NCI-H774 (cell line): ENCODE data around the gene APP.
"Not testable (repeated sequence)": the region's sequence is repeated elsewhere in the genome, so short reads cannot be mapped to it uniquely, and the experiment has no call there.

Experiments
- DNase-seq: peaks from one replicate; lab custom pipeline; 2025; lab: John Stamatoyannopoulos, UW

APP gene

DNA sequence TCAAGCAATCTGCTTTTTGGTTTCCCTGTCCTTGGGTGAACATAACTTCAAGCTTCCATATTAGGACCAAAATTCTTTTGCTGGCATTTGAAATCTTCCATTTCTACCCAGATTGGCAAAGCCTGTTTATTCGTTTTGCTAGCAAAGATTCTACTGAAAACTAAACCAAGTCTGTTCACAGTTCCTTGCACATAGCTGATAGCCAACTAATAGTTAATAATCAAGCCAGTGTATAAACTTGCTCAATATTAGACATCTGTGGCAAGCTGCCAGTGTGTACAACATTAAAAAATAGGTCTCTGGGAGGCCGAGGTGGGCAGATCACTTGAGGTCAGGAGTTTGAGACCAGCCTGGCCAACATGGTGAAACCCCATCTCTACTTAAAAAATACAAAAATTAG lies 6.3 kb downstream of the APP start:
- no peak for DNase-seq

DNA sequence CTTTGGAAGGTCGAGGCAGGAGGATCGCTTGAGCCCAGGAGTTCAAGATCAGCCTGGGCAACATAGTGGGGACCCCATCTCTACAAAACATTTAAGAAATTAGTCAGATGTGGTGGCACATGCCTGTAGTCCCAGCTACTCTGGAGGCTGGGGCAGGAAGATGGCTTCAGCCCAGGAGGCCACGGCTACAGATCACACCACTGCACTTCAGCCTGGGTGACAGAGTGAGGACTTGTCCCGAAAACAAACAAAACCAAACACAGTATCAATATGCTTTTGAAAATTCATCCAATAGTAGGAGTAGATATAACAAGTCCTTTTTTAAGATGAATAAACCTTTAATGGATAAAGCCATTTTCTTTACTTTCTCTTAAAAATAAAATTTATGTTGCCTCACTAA lies 8.5 kb downstream of the APP start:
- no peak for DNase-seq

DNA sequence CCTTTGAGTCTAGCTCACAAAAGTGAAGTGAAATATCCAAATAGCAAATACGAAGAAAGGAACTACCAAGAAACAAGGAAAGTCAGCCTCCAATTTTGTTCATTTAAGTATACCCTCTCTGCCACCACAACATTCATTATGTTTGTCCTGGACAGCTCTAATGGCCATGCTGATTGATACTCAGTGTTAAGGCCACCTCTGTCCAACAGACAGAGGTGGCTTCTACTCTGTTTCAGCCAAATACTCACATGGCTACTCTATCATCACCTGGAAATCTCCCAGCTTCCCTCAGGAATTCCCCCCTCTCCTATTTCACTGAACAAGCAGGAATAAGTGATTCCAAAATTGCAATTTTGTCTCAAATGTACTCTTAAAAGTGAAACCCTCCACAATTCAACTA lies 10.7 kb downstream of the APP start:
- DNase-seq = no peak

DNA sequence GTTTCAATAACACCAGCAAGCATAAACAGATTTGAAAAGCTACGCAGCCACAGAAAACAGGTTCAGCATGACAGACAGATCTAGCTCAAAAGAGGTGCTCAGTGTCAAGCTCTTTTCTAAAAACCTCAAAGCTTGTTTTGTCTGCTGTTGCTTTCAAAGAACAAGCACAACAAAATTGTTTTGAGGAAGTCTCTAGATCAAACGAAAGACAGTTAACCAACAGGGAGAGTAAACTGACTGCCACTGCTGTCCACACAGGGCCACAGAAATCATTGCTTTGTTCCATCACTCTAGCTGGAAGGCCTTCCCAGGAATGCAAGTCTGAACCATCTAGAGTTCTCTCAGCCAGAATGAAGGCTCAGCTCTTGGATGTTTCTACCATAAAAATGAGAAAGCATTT lies 12.8 kb downstream of the APP start:
- DNase-seq = no peak

DNA sequence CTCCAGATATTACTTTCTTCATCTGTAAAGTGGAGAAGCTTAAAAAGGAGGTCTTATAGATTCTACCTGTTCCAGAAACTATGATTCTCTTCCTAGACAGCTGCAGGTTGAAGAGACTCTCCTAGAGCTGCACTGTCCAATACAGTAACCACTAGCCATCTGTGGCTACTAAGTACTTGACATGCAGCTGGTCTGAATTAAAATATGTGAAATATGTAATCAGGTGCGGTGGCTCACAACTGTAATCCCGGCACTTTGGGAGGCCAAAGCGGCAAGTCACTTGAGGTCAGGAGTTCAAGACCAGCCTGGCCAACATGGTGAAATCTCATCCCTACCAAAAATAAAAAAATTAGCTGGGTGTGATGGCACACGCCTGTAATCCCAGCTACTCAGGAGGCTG lies 15.8 kb downstream of the APP start:
- DNase-seq = no peak

DNA sequence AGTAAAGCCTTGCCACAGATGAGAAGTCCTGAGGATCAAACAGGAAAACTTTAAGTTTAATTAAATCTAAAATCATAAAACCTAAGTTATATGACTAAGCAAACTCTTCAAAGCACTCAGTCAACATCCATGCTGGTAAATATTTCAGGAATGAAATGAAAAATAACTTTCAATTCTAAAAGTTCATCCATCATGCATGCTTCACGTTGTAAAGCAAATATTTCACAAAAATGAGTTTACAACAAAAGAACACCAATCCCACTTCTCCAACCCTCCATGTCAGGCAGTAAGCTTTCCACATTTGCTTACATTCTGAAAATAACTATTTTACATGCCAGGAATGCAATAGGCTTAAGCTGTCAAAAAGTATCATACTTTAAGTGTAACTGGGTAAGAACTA lies 16.8 kb downstream of the APP start:
- no peak for DNase-seq

DNA sequence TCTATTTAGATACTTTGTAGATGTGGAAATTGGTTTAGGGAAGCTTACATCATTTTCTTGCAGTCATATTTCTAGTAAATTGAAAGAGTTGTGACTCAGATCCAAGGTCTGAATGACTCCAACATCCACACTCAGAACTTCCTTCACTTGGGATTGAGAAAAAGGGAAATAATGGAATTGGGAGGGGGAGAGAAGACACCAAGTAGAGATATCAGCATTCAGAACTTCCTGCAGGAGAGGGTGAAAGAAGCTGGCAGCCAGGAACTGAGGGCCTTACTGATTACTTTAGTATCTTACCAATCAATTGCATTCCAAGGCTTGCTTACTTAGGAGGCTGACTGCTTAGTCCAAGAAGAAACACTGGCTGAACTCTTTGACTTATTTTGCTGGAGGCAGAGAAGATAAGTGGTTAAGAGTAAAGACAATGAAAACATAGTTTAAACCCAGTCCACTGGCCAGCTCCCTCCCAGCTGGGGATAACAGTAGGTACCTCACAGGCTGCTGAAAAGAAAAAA lies 21.7 kb downstream of the APP start:
- no peak for DNase-seq

DNA sequence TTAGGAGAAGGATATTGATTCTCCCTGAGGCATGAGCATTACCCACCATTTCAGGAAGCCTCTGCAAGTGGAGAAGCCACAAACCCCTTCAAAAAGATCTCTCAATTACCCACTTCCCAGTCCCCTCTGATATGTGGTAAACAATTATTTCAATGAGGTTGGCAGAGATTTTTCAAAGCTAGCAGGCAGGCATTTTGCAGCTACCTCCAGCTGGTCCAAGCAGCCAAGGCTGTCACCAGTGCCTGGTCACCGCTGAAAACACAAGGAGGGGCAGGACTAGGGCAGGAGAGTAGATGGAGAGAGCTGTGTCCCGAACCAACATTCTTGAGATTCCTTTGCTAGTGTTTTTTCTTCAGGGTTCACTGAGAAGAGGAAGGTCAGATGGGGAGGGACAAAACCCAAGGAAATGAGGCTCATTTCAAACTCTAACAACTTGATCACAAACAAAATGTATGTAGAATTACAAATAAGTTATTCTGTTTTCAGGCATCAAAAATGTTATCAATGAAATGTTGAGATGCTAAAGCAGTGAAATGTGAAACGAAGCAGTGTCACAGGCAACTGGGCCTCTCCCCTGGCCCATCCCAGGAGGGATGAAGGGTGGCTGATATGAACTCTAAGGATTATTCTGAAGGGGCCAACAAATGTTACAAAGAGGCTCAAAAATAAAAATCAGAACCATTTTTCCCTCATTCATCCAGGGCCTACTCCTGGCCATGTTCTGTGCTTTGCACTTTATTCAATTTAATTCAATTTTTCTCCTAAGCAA lies 22.3 kb downstream of the APP start:
- no peak for DNase-seq

DNA sequence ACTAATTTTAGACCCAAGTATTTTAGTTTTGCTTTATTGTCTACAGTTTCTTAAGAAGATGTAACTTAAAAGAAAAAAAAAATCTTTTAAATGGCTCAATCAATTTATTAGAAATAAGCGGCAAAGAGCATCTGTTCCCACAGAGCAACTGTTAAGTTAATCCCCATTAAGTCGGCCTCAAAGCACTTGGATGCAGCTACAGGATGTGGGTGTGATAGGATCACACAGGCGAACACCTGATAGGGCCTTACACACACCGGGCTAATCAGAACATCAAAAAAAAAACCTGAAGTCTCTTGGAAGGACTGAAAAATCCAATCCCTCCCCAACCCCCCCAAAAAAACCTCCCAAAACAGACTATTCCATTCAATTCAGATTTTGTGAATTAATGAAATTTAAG lies 23.0 kb downstream of the APP start:
- DNase-seq = no peak

DNA sequence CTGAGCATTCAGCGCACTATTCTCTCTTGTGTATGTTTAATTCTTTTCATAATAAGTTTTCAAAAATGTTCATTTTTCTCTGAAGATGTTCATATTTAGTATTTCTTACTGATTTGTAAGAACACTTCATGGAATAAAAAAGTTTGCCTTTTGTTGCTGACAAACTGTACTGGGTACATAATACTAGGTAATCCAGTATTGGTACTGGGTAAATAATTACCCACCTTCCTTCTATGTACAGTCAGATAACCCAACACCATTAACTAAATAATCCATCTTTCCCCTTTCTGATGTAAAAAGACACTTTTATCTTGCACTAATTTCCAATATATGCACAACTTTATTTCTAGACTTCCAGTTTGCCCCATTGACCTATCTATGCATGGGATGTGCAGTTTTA lies 23.9 kb downstream of the APP start:
- no peak for DNase-seq

DNA sequence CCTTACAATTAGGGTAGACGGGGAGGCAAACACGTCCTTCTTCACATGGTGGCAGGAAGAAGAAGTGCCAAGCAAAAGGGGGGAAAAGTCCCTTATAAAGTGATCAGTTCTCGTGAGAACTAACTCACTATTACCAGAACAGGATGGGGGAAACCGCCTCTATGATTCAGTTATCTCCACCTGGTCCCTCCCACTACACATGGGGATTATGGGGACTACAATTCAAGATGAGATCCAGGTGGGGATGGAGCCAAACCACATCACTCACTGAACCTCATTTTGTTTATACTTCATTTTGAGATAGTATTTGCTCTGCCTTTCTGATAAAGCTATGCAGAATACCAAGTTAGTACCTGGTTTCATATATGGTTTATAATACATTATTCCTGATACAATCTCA lies 26.5 kb downstream of the APP start:
- no peak for DNase-seq

DNA sequence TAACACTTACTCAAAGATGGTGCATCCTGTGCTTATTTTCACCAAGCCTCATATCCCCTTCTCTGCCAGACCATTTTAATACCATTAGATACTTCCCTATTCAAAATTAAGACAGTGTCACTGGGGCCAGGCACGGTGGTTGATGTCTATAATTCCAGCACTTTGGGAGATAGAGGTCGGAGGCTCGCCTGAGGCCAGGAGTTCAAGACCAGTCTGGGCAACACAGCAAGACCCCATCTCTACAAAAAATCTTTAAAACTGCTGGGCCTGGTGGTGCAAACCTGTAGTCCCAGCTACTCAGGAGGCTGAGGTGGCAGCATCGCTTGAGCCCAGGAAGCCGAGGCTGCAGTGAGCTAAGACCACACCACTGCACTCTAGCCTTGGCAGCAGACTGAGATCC lies 28.2 kb downstream of the APP start:
- no peak for DNase-seq

DNA sequence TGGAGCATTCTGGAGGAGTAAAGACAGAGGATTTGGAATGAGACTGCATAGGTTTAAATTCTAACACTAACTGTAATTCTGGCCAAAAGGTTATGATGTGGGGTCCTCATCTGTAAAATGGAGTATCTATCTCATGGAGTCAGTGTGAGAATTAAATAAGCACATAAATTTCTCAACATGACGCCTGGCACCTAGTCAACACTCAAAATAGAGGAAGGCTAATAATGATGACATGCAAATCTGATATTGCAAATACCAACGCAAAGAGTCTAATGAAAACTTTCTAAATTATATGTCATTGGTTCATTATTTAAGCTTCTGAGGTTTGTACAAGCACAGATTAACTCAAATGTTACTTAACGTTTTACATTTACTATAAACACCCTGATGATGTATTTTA lies 29.6 kb downstream of the APP start:
- no peak for DNase-seq

DNA sequence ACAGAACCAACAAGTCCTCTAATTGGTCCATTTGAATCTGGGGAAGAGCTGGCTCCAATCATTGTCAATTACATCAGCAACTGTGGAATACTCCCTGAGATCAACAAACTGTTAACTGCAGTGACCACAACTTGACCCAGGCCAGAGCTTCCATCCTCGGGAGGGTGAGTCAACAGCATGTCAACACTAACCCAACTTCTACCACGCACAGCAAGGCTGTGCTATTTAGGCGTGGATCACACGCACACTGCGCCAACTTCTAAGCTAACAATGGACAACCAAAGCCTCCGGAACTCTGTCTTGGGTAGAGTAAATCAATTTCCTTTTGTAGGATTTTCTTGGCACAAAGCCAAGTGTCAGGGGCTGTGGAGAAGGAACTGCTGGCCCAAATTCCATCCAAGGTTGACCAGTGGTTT lies 30.4 kb downstream of the APP start:
- no peak for DNase-seq

DNA sequence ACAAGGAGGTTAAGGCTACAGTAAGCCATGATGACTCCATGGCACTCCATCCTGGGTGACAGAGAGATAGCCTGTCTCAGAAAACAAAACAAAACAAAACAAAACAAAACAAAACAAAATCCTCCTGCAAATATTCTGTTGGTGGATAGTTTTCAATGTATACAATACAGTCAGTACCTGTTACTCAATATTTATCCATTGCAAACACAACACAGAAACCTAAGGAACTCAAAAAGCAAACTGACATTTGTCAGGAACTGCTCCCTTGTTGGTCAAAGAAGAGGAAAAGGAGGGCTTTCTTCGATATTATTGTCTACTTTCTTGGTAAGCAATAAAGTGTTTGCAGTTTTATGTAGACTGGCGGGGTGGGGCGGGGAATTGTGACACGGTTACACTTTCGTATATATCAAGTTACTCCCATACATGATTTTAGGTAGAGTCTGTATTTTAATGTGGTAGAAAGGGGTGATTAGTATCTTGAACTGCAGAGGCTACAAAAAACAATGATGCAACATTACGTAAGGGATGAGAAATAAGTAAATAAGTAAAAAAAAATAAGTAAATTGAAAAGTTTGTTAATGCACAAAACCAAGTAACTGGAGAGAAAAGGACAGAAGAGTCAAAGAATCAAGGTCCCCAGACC lies 31.8 kb downstream of the APP start:
- no peak for DNase-seq

DNA sequence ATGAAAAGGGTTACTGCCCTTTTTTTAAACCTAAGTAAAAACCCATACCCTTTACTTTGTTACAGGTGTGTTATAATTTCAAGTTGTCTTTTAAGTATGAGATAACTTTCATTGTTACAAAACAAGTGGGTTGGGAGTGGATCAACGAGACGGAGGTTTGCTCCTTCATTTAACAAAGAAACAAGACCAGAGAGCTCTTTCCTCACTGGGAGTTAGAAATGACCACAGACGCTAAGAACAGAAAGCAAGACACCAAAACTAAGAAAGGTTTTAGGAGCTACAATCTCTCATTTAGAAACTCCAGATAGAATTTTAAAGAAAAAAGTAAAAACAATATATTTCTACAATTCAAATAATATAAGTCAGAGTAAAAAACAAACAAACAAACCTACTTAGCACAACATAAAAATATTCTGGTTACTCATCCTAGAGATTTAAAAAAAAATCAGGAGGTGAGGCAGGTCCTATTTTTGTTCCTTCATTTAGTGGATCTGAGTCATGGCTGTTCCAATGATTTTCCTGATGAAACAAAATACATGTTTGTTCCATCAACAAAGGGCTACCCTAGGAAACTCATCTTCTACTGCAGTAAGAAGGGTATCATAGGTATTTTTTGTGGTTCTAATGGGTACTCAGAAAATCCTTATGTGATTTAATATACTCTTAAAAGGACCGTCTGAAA lies 33.0 kb downstream of the APP start:
- DNase-seq = no peak

DNA sequence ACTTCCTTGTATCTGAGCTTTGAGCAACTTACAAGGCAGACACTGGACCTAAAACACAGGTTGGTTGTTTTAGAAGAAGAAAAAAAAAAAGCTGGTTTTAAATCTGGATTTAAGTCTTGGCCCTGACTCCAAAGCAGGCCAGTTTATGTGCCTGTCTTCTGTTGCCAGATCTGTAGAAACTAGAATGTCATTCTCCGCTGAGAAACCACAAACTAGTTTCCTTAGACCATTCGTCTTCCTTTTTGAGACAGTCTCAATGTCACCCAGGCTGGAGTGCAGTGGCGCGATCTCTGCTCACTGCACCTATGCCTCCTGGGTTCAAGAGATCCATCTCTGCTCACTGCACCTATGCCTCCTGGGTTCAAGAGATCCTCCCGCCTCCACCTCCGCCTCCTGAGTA lies 33.9 kb downstream of the APP start:
- no peak for DNase-seq

DNA sequence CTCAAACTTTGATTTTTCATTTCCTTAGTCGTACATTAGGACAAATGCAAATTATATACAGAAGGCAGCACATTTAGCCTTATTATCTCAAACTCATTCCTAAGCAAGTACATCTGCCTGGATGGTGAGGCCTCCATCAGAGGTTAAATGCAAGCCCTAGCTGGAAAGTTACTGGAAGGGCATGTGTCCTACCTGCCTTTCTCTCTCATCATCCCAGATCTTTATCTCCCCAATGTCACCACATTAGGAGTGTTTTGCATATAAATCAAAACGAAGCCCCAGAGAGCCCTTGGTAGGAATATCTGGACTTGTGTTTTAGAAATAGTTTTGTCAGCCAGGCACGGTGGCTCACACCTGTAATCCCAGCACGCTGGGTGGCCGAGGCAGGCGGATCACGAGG lies 35.0 kb downstream of the APP start:
- DNase-seq = no peak

DNA sequence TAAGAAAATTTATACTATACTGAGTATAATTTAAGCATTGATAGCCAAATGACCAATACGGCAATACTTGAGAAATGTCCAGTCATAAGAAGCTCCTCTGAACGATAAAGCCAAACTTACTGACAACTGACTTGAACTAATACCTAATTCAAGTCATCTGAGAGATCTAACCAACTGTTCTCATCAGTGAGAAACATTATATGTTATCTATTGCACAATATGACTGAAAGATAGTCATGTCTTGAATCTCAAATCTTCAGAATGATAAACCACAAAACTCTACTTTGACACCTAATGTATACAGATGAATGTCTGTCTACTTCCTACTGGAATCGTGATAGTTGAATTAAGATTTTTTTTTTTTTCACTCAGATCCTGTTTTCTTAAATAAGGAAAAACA lies 39.0 kb downstream of the APP start:
- no peak for DNase-seq

DNA sequence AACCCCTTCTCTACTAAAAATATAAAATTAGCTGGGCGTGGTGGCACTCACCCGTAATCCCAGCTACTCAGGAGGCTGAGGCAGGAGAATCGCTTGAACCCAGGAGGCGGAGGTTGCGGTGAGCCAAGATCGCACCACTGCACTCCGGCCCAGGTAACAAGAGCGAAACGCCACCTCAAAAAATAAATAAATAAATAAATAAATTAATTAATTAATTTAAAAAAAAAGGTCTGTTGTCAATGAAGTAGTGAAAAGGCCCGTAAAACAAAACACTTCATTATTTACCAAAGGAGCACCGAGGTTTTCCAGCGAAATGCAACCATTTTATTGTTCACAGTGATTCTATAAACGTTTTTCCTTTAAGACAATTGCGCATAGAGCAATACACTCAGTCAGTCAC lies 39.5 kb downstream of the APP start:
- DNase-seq = not testable (repeated sequence)

DNA sequence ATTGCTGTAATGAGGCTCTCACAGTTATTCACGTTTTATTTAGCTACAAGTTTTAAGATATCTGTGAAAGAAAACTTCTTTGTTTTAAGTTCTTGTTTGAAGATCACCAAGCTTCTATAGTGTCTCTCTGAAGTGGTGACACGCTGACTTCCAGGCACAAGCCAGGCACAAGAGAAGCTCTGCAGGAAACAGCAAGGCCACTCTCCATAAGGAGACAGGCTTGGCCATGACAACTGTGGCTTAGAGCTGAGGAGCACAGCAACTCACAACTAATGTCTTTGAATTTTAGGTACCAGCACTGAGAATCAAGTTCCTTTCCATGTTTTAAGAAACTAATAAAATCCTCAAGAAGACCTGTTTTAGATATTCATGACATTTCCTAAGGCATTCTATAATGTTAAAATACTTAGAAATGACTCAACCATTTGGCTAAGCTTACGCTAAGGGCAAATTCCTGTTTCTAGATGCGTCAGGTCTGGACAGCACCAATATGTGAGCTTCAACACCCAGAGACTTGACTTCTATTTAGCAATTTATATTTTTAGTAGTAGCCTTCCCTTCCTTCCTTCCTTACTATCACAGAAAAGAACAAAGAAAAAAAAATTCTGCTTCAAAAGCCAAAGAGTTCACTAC lies 40.2 kb downstream of the APP start:
- DNase-seq = no peak

DNA sequence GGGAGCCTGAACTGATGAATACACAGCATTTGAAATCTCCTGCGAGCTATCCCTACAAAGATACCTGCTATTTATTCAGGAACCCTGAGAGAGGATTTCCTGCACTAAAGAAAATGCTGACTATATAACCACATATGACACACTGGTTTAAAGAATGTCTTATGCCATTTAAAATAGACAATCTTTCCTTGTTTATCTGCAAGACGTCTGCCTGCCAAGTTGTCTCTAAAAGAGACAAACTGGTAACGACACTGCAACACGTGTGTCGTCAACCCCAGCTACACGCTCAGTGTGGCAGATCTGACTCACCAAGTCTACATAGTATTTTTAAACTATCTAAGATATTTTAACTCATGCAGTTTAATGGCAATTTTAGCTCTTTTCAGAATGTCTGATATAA lies 42.7 kb downstream of the APP start:
- DNase-seq = no peak
